ENCODE data around the gene ZBTB48.

The ZBTB48 gene

GRCh38 chr1:6574025-6574620 is 5.7 kb upstream of the ZBTB48 start:
- Histone ChIP-seq H3K27me3 (ENCODE audit: insufficient read depth, insufficient read length) (no peaks in the 10 kb centered on the region), H3K9me3 (ENCODE audit: insufficient read depth, low read length) (peaks cover 9% of the 10 kb centered on the region; the same call in 1 of the 2 replicates), H3K4me3 (ENCODE audit: insufficient read length, low read depth) (no peak overlapping the region), H3K36me3 (ENCODE audit: insufficient read depth, insufficient read length, low read length) (no peaks in the 10 kb centered on the region), H3K9ac (ENCODE audit: insufficient read length, low read depth) (no peak overlapping the region), H3K4me1 (ENCODE audit: insufficient read depth, insufficient read length) (peaks cover 14% of the 10 kb centered on the region)
- no peak for DNase-seq (ENCODE audit: low read depth, low spot score)
- TF ChIP-seq ZNF274 (IDR thresholded peaks at IDR 0.05; ENCODE audit: low read depth, low read length) = no peak
- TF ChIP-seq SUZ12 (IDR thresholded peaks at IDR 0.05; ENCODE audit: extremely low read depth, insufficient read depth, insufficient read length) = no peak
- no peak for TF ChIP-seq YY1 (IDR thresholded peaks at IDR 0.05; ENCODE audit: insufficient read depth, insufficient read length)

GRCh38 chr1:6574818-6575217 is 5.0 kb upstream of the ZBTB48 start:
- no peak for DNase-seq (ENCODE audit: low read depth, low spot score)
- peaks cover 18% of the 10 kb centered on the region for H3K4me1 ChIP-seq (ENCODE audit: insufficient read depth, insufficient read length)
- no peak for TF ChIP-seq YY1 (IDR thresholded peaks at IDR 0.05; ENCODE audit: insufficient read depth, insufficient read length)
- no peak for TF ChIP-seq SUZ12 (IDR thresholded peaks at IDR 0.05; ENCODE audit: extremely low read depth, insufficient read depth, insufficient read length)
- TF ChIP-seq ZNF274 (IDR thresholded peaks at IDR 0.05; ENCODE audit: low read depth, low read length) = no peak
- no peak overlapping the region for H3K9ac ChIP-seq (ENCODE audit: insufficient read length, low read depth)
- peaks cover 9% of the 10 kb centered on the region; the same call in 1 of the 2 replicates for H3K9me3 ChIP-seq (ENCODE audit: insufficient read depth, low read length)
- no peaks in the 10 kb centered on the region for H3K36me3 ChIP-seq (ENCODE audit: insufficient read depth, insufficient read length, low read length)
- H3K4me3 ChIP-seq (ENCODE audit: insufficient read length, low read depth) = no peak overlapping the region
- no peaks in the 10 kb centered on the region for H3K27me3 ChIP-seq (ENCODE audit: insufficient read depth, insufficient read length)

- TF ChIP-seq YY1 (IDR thresholded peaks at IDR 0.05; ENCODE audit: insufficient read depth, insufficient read length) = no peak
- TF ChIP-seq ZNF274 (IDR thresholded peaks at IDR 0.05; ENCODE audit: low read depth, low read length) = no peak
- no peak for TF ChIP-seq SUZ12 (IDR thresholded peaks at IDR 0.05; ENCODE audit: extremely low read depth, insufficient read depth, insufficient read length)
- Histone ChIP-seq H3K4me3 (ENCODE audit: insufficient read length, low read depth) (no peak overlapping the region), H3K27me3 (ENCODE audit: insufficient read depth, insufficient read length) (no peaks in the 10 kb centered on the region), H3K4me1 (ENCODE audit: insufficient read depth, insufficient read length) (peaks cover 13% of the 10 kb centered on the region), H3K9me3 (ENCODE audit: insufficient read depth, low read length) (no peaks in the 10 kb centered on the region), H3K36me3 (ENCODE audit: insufficient read depth, insufficient read length, low read length) (peaks cover 12% of the 10 kb centered on the region), H3K9ac (ENCODE audit: insufficient read length, low read depth) (no peak overlapping the region)
- DNase-seq (ENCODE audit: low read depth, low spot score) = no peak
Observed at GRCh38 chr1:6577831-6578525, 1.8 kb upstream of the ZBTB48 start.

- H3K9ac ChIP-seq (ENCODE audit: insufficient read length, low read depth) = no peak overlapping the region
- H3K9me3 ChIP-seq (ENCODE audit: insufficient read depth, low read length) = no peaks in the 10 kb centered on the region
- no peaks in the 10 kb centered on the region for H3K27me3 ChIP-seq (ENCODE audit: insufficient read depth, insufficient read length)
- peaks cover 12% of the 10 kb centered on the region for H3K36me3 ChIP-seq (ENCODE audit: insufficient read depth, insufficient read length, low read length)
- H3K4me3 ChIP-seq (ENCODE audit: insufficient read length, low read depth) = peak overlapping the region; percentile 13
- DNase-seq (ENCODE audit: low read depth, low spot score) = no peak
- peaks cover 13% of the 10 kb centered on the region for H3K4me1 ChIP-seq (ENCODE audit: insufficient read depth, insufficient read length)
- no peak for TF ChIP-seq YY1 (IDR thresholded peaks at IDR 0.05; ENCODE audit: insufficient read depth, insufficient read length)
- TF ChIP-seq ZNF274 (IDR thresholded peaks at IDR 0.05; ENCODE audit: low read depth, low read length) = no peak
- TF ChIP-seq SUZ12 (IDR thresholded peaks at IDR 0.05; ENCODE audit: extremely low read depth, insufficient read depth, insufficient read length) = no peak
Observed at GRCh38 chr1:6578624-6579373, 995 bp upstream of the ZBTB48 start.

GRCh38 chr1:6580119-6580592 is 362 bp downstream of the ZBTB48 start:
- Histone ChIP-seq H3K9ac (ENCODE audit: insufficient read length, low read depth) (peak overlapping the region; percentile 87), H3K36me3 (ENCODE audit: insufficient read depth, insufficient read length, low read length) (peaks cover 12% of the 10 kb centered on the region), H3K4me1 (ENCODE audit: insufficient read depth, insufficient read length) (peaks cover 9% of the 10 kb centered on the region), H3K9me3 (ENCODE audit: insufficient read depth, low read length) (no peaks in the 10 kb centered on the region), H3K4me3 (ENCODE audit: insufficient read length, low read depth) (peak overlapping the region; percentile 75), H3K27me3 (ENCODE audit: insufficient read depth, insufficient read length) (no peaks in the 10 kb centered on the region)
- TF ChIP-seq YY1 (IDR thresholded peaks at IDR 0.05; ENCODE audit: insufficient read depth, insufficient read length) (no peak), ZNF274 (IDR thresholded peaks at IDR 0.05; ENCODE audit: low read depth, low read length) (no peak), SUZ12 (IDR thresholded peaks at IDR 0.05; ENCODE audit: extremely low read depth, insufficient read depth, insufficient read length) (no peak)
- DNase-seq (ENCODE audit: low read depth, low spot score) = no peak

- Histone ChIP-seq H3K4me3 (ENCODE audit: insufficient read length, low read depth) (peak overlapping the region; percentile 75), H3K4me1 (ENCODE audit: insufficient read depth, insufficient read length) (peaks cover 9% of the 10 kb centered on the region), H3K36me3 (ENCODE audit: insufficient read depth, insufficient read length, low read length) (peaks cover 12% of the 10 kb centered on the region), H3K9ac (ENCODE audit: insufficient read length, low read depth) (peak overlapping the region; percentile 87), H3K27me3 (ENCODE audit: insufficient read depth, insufficient read length) (no peaks in the 10 kb centered on the region), H3K9me3 (ENCODE audit: insufficient read depth, low read length) (no peaks in the 10 kb centered on the region)
- TF ChIP-seq YY1 (IDR thresholded peaks at IDR 0.05; ENCODE audit: insufficient read depth, insufficient read length) (no peak), SUZ12 (IDR thresholded peaks at IDR 0.05; ENCODE audit: extremely low read depth, insufficient read depth, insufficient read length) (no peak), ZNF274 (IDR thresholded peaks at IDR 0.05; ENCODE audit: low read depth, low read length) (no peak)
- DNase-seq (ENCODE audit: low read depth, low spot score) = no peak
Observed at GRCh38 chr1:6580593-6581409, 1.0 kb downstream of the ZBTB48 start.
